GM21786 (cell line): ENCODE measurements around the gene POLR2H.
"Not testable (repeated sequence)": the region's sequence is repeated elsewhere in the genome, so short reads cannot be mapped to it uniquely, and the experiment has no call there.

ENCODE experiments used
- ATAC-seq: cut with Tn5 transposase; IDR thresholded peaks from one replicate; pipeline ENCODE4 v1.9.1; 2021; ENCODE audit not compliant: unreplicated experiment

The POLR2H gene

GRCh38 chr3:184335661-184336546, 25.6 kb upstream of the POLR2H start:
- peak; percentile 76 for ATAC-seq

GRCh38 chr3:184336547-184337398, 24.7 kb upstream of the POLR2H start:
- no peak for ATAC-seq

GRCh38 chr3:184337399-184337714, 24.2 kb upstream of the POLR2H start, which contains the start of gene FAM131A:
Gene FAM131A, plus strand, starts transcription at chr3:184337600. Its CDS starts 31 bp downstream, at chr3:184337631.
- no peak for ATAC-seq

GRCh38 chr3:184337981-184338380, 23.5 kb upstream of the POLR2H start:
- ATAC-seq = no peak

GRCh38 chr3:184338511-184338945, 23.0 kb upstream of the POLR2H start:
- no peak for ATAC-seq

- ATAC-seq = no peak
Measured at GRCh38 chr3:184339001-184339400, 22.5 kb upstream of the POLR2H start.

GRCh38 chr3:184339451-184340135, 21.9 kb upstream of the POLR2H start:
- ATAC-seq = not testable (repeated sequence)

- ATAC-seq = no peak
Measured at GRCh38 chr3:184341925-184342324, 19.6 kb upstream of the POLR2H start.

- no peak for ATAC-seq
Measured at GRCh38 chr3:184343200-184343876, 18.2 kb upstream of the POLR2H start.

- no peak for ATAC-seq
Measured at GRCh38 chr3:184344579-184345316, 16.8 kb upstream of the POLR2H start.

GRCh38 chr3:184345317-184346144, 16.0 kb upstream of the POLR2H start:
- peak; percentile 80 for ATAC-seq

- no peak for ATAC-seq
Measured at GRCh38 chr3:184346480-184347190, 14.9 kb upstream of the POLR2H start.

GRCh38 chr3:184347321-184348056, 14.0 kb upstream of the POLR2H start:
- ATAC-seq = no peak

GRCh38 chr3:184348057-184348382, 13.5 kb upstream of the POLR2H start:
- ATAC-seq = no peak

GRCh38 chr3:184349563-184350470, 11.7 kb upstream of the POLR2H start:
- no peak for ATAC-seq

- no peak for ATAC-seq
Measured at GRCh38 chr3:184350618-184351017, 10.9 kb upstream of the POLR2H start.
